ENCODE results near the gene MUL1. TPM values are rescaled to one million over a fixed set of nuclear protein-coding genes. Genes with fewer than 3 reads are reported as not detected.

MUL1 gene
- total RNA-seq, 3 donors from 2014 or later: 25.4 to 35.1 (median 29.6) TPM

- intact Hi-C loops (cut with DNase I; ENCODE audit: low total_unique reads): loop anchor here (10.0 kb wide), 1 partner anchor 117 kb away; no protein-coding TSS in a partner anchor
- TF ChIP-seq POLR2A (IDR thresholded peaks at IDR 0.05) (no peak), CTCF (IDR thresholded peaks at IDR 0.05) (no peak), POLR2AphosphoS5 (IDR thresholded peaks at IDR 0.05) (no peak)
- Histone ChIP-seq H3K4me1 (peaks cover 0 to 3% of the 10 kb centered on the region in 2 donors), H3K27me3 (no peaks in the 10 kb centered on the region), H3K4me3 (no peak overlapping the region), H3K27ac (no peak overlapping the region), H3K9me3 (no peaks in the 10 kb centered on the region), H3K36me3 (no peaks in the 10 kb centered on the region)
- DNase-seq (ENCODE audit: low spot score in 2 of 2): no peak
Observed at GRCh38 chr1:20491866-20492265, 16.1 kb downstream of the MUL1 start.

GRCh38 chr1:20491178-20491577 is 16.8 kb downstream of the MUL1 start:
- Histone ChIP-seq H3K4me1 (peaks cover 0 to 6% of the 10 kb centered on the region in 2 donors), H3K27me3 (no peaks in the 10 kb centered on the region), H3K9me3 (no peaks in the 10 kb centered on the region), H3K4me3 (no peak overlapping the region), H3K27ac (no peak overlapping the region), H3K36me3 (no peaks in the 10 kb centered on the region)
- intact Hi-C loops (cut with DNase I; ENCODE audit: low total_unique reads): loop anchor here (10.0 kb wide), 1 partner anchor 116 kb away; no protein-coding TSS in a partner anchor
- TF ChIP-seq CTCF (IDR thresholded peaks at IDR 0.05) (no peak), POLR2A (IDR thresholded peaks at IDR 0.05) (no peak), POLR2AphosphoS5 (IDR thresholded peaks at IDR 0.05) (no peak)
- no peak for DNase-seq (ENCODE audit: low spot score in 2 of 2)

- Histone ChIP-seq H3K36me3 (no peaks in the 10 kb centered on the region), H3K9me3 (no peaks in the 10 kb centered on the region), H3K4me3 (peak overlapping the region in 2 of 3 donors; percentile 69 to 88), H3K4me1 (peaks cover 0 to 12% of the 10 kb centered on the region in 2 donors), H3K27ac (peak overlapping the region; percentile 94 to 95), H3K27me3 (no peaks in the 10 kb centered on the region)
- no peak for DNase-seq (ENCODE audit: low spot score in 2 of 2)
- TF ChIP-seq POLR2A (IDR thresholded peaks at IDR 0.05) (no peak), POLR2AphosphoS5 (IDR thresholded peaks at IDR 0.05) (no peak), CTCF (IDR thresholded peaks at IDR 0.05) (no peak)
- intact Hi-C loops (cut with DNase I; ENCODE audit: low total_unique reads): no loop called here
Observed at GRCh38 chr1:20487236-20487590, 20.7 kb downstream of the MUL1 start.

GRCh38 chr1:20486457-20487235 is 21.3 kb downstream of the MUL1 start:
- intact Hi-C loops (cut with DNase I; ENCODE audit: low total_unique reads): no loop called here
- DNase-seq (ENCODE audit: low spot score in 2 of 2): peak; percentile 69 to 86
- TF ChIP-seq POLR2AphosphoS5 (IDR thresholded peaks at IDR 0.05): peak in 1 of 3 donors; percentile 62
- TF ChIP-seq POLR2A (IDR thresholded peaks at IDR 0.05): peak; percentile 17
- no peak for TF ChIP-seq CTCF (IDR thresholded peaks at IDR 0.05)
- Histone ChIP-seq H3K4me3 (peak overlapping the region; percentile 69 to 88 (median 71)), H3K9me3 (no peaks in the 10 kb centered on the region), H3K27ac (peak overlapping the region; percentile 94 to 95), H3K36me3 (no peaks in the 10 kb centered on the region), H3K4me1 (peaks cover 0 to 12% of the 10 kb centered on the region in 2 donors), H3K27me3 (no peaks in the 10 kb centered on the region)
